Loucy (cell line): ENCODE data around the gene FARSB.

Experiments used
- H2AFZ ChIP-seq: fragments of 200-600 bp; sonication (generic); 2 replicates; pipeline ENCODE4 v1.6.0; 2016; ENCODE audit warnings: antibody characterized with exemption, mild to moderate bottlenecking, low read length, moderate library complexity
- H3F3A ChIP-seq: fragments of 200-600 bp; 2 replicates; pipeline ENCODE4 v1.6.0; 2016; ENCODE audit warnings: antibody characterized with exemption, low read depth, mild to moderate bottlenecking
- H3K27me3 ChIP-seq: fragments of 200-600 bp; sonication (generic); 2 replicates; pipeline ENCODE4 v1.6.1; 2014; ENCODE audit warnings: low read length, mild to moderate bottlenecking; ENCODE audit not compliant: insufficient read depth, poor library complexity, severe bottlenecking
- H3K36me3 ChIP-seq: fragments of 200-600 bp; sonication (generic); 2 replicates; pipeline ENCODE4 v1.6.1; 2016; ENCODE audit warnings: low read length; ENCODE audit not compliant: insufficient read depth
- H3K4me1 ChIP-seq: fragments of 200-600 bp; sonication (generic); 2 replicates; pipeline ENCODE4 v1.5.1; 2014; ENCODE audit warnings: low read length, mild to moderate bottlenecking; ENCODE audit not compliant: insufficient read depth, poor library complexity, severe bottlenecking
- H3K4me2 ChIP-seq: fragments of 200-600 bp; sonication (generic); 2 replicates; pipeline ENCODE4 v1.6.0; 2014; ENCODE audit warnings: antibody characterized with exemption, low read length, low read depth, mild to moderate bottlenecking; ENCODE audit not compliant: poor library complexity, severe bottlenecking
- H3K4me3 ChIP-seq: fragments of 200-600 bp; sonication (generic); 2 replicates; pipeline ENCODE4 v1.5.1; 2014; ENCODE audit warnings: low read length, mild to moderate bottlenecking, mixed read lengths; ENCODE audit not compliant: poor library complexity, severe bottlenecking
- H3K79me2 ChIP-seq: fragments of 200-600 bp; sonication (generic); 2 replicates; pipeline ENCODE4 v1.6.1; 2014; ENCODE audit warnings: low read length; ENCODE audit not compliant: insufficient read depth
- H3K9ac ChIP-seq: fragments of 200-600 bp; sonication (generic); 2 replicates; pipeline ENCODE4 v1.6.0; 2014; ENCODE audit warnings: mild to moderate bottlenecking, low read depth, low read length, moderate library complexity; ENCODE audit not compliant: poor library complexity, severe bottlenecking
- H3K9me2 ChIP-seq: fragments of 200-600 bp; sonication (generic); replicated peaks from 2 replicates; pipeline ENCODE4 v1.6.1; 2016; ENCODE audit warnings: low read depth, low read length, mixed read lengths
- H3K9me3 ChIP-seq: fragments of 200-600 bp; sonication (generic); 2 replicates; pipeline ENCODE4 v1.6.1; 2014; ENCODE audit warnings: mild to moderate bottlenecking, antibody characterized with exemption, low read length, low read depth; ENCODE audit not compliant: insufficient read depth
- H4K20me1 ChIP-seq: fragments of 200-600 bp; sonication (generic); 2 replicates; pipeline ENCODE4 v1.6.0; 2014; ENCODE audit warnings: antibody characterized with exemption, low read length, mild to moderate bottlenecking; ENCODE audit not compliant: insufficient read depth, poor library complexity, severe bottlenecking
- CTCF ChIP-seq: fragments of 200-600 bp; sonication (generic); conservative IDR thresholded peaks from 2 replicates; pipeline ENCODE4 v1.5.1; 2014; ENCODE audit warnings: mild to moderate bottlenecking, antibody characterized with exemption, low read length
- EZH2phosphoT487 ChIP-seq: fragments of 200-600 bp; IDR thresholded peaks from 2 replicates; pipeline ENCODE4 v1.6.1; 2018; ENCODE audit warnings: antibody characterized with exemption, mild to moderate bottlenecking, moderate library complexity, borderline replicate concordance

FARSB gene

GRCh38 chr2:222569826-222570225 is 86.1 kb downstream of the FARSB start:
- Histone ChIP-seq H4K20me1 (no peaks in the 10 kb centered on the region), H3K4me3 (no peak overlapping the region), H3K4me2 (no peak overlapping the region), H3K9me3 (no peaks in the 10 kb centered on the region), H3K9ac (no peak overlapping the region), H3K4me1 (peaks cover 10% of the 10 kb centered on the region), H2AFZ (no peak overlapping the region), H3K79me2 (no peaks in the 10 kb centered on the region), H3K36me3 (peaks cover 28% of the 10 kb centered on the region; the same call in 1 of the 2 replicates), H3K9me2 (no peaks in the 10 kb centered on the region), H3F3A (no peaks in the 10 kb centered on the region), H3K27me3 (no peaks in the 10 kb centered on the region)
- no peak for TF ChIP-seq CTCF
- TF ChIP-seq EZH2phosphoT487 = no peak

- no peaks in the 10 kb centered on the region for H3K27me3 ChIP-seq
Measured at GRCh38 chr2:222568865-222569264, 87.0 kb downstream of the FARSB start.

GRCh38 chr2:222566229-222566628 is 89.7 kb downstream of the FARSB start:
- Histone ChIP-seq H4K20me1 (no peaks in the 10 kb centered on the region), H3K4me1 (no peaks in the 10 kb centered on the region), H3K4me3 (no peak overlapping the region), H3K9me3 (no peaks in the 10 kb centered on the region), H3K4me2 (no peak overlapping the region), H3K27me3 (no peaks in the 10 kb centered on the region), H2AFZ (no peak overlapping the region), H3K79me2 (no peaks in the 10 kb centered on the region), H3K36me3 (peaks cover 22% of the 10 kb centered on the region; the same call in 1 of the 2 replicates), H3K9me2 (no peaks in the 10 kb centered on the region), H3F3A (no peaks in the 10 kb centered on the region), H3K9ac (no peak overlapping the region)
- no peak for TF ChIP-seq EZH2phosphoT487
- no peak for TF ChIP-seq CTCF

More at GRCh38 chr2:222568865-222569264, 87.0 kb downstream of the FARSB start:
- H3K9me2 ChIP-seq = no peaks in the 10 kb centered on the region
- H3K36me3 ChIP-seq = peaks cover 28% of the 10 kb centered on the region; the same call in 1 of the 2 replicates
- no peak overlapping the region for H3K9ac ChIP-seq
- no peaks in the 10 kb centered on the region for H3F3A ChIP-seq
- no peak overlapping the region for H3K4me2 ChIP-seq
- peaks cover 10% of the 10 kb centered on the region for H3K4me1 ChIP-seq
- H3K4me3 ChIP-seq = no peak overlapping the region
- H3K9me3 ChIP-seq = no peaks in the 10 kb centered on the region
- H3K79me2 ChIP-seq = no peaks in the 10 kb centered on the region
- H4K20me1 ChIP-seq = no peaks in the 10 kb centered on the region
- H2AFZ ChIP-seq = no peak overlapping the region
- TF ChIP-seq EZH2phosphoT487 (no peak), CTCF (no peak)
